ENCODE results near the gene KCNIP4. TPM values are rescaled to one million over a fixed set of nuclear protein-coding genes. Genes with fewer than 3 reads are reported as not detected.

Gene KCNIP4
- total RNA-seq, 1 donor from 2014 or later: 0.39 TPM

GRCh38 chr4:21710179-21710835 lies 238.3 kb downstream of the KCNIP4 start:
- Mint-ChIP-seq H3K4me3 (no peak overlapping the region), H3K36me3 (no peaks in the 10 kb centered on the region), H3K4me1 (peaks cover 7% of the 10 kb centered on the region), H3K9me3 (no peaks in the 10 kb centered on the region), H3K27me3 (ENCODE audit: insufficient read depth, low read depth) (peaks cover 6% of the 10 kb centered on the region), H3K27ac (peak overlapping the region; percentile 68)
- Histone ChIP-seq H3K36me3 (no peaks in the 10 kb centered on the region), H4K20me1 (ENCODE audit: low read depth) (no peaks in the 10 kb centered on the region), H3K79me2 (ENCODE audit: low read depth) (no peaks in the 10 kb centered on the region), H3K27me3 (no peaks in the 10 kb centered on the region), H3K27ac (no peak overlapping the region), H3K4me1 (no peaks in the 10 kb centered on the region), H3K4me2 (no peak overlapping the region), H3K9me3 (ENCODE audit: low read depth) (no peaks in the 10 kb centered on the region), H3K9ac (no peak overlapping the region), H3K4me3 (no peak overlapping the region), H3F3A (ENCODE audit: low read depth) (no peaks in the 10 kb centered on the region), H2AFZ (replicated peaks) (peak overlapping the region; percentile 63)
- DNase-seq (ENCODE audit: low spot score): no peak
- no peak for TF ChIP-seq EZH2phosphoT487 (IDR thresholded peaks at IDR 0.05)
- no peak for TF ChIP-seq CTCF (IDR thresholded peaks at IDR 0.05)
- no peak for TF ChIP-seq EZH2 (IDR thresholded peaks at IDR 0.05)

DNA sequence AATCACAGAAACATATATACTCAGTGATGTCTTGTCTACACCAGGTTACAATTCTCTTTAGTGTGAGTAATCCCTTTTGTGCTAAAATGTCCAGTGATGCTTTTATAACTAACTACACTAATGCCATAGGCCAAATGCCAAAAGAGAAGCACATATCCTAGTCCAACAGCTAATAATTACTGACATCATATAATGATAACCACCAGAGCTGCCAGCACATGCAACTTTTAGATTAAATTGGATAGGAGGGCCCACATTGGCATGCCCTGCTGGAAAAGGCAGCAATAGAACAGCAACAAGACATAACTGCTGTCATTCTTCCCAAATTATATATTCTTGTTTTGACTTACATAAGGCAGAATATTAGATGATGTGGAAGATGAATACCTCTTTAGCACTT lies 238.8 kb downstream of the KCNIP4 start:
- H3K36me3 Mint-ChIP-seq: no peaks in the 10 kb centered on the region
- DNase-seq (ENCODE audit: low spot score): no peak
- Histone ChIP-seq H3F3A (ENCODE audit: low read depth) (no peaks in the 10 kb centered on the region), H4K20me1 (ENCODE audit: low read depth) (no peaks in the 10 kb centered on the region), H3K27me3 (no peaks in the 10 kb centered on the region), H3K9ac (no peak overlapping the region), H3K27ac (no peak overlapping the region), H3K4me2 (no peak overlapping the region), H3K9me3 (ENCODE audit: low read depth) (no peaks in the 10 kb centered on the region), H3K4me1 (no peaks in the 10 kb centered on the region), H3K79me2 (ENCODE audit: low read depth) (no peaks in the 10 kb centered on the region), H3K4me3 (no peak overlapping the region), H2AFZ (replicated peaks) (no peak overlapping the region), H3K36me3 (no peaks in the 10 kb centered on the region)
- no peaks in the 10 kb centered on the region for H3K9me3 Mint-ChIP-seq
- peaks cover 6% of the 10 kb centered on the region for H3K27me3 Mint-ChIP-seq (ENCODE audit: insufficient read depth, low read depth)
- peaks cover 7% of the 10 kb centered on the region for H3K4me1 Mint-ChIP-seq
- TF ChIP-seq CTCF (IDR thresholded peaks at IDR 0.05): no peak
- no peak for TF ChIP-seq EZH2 (IDR thresholded peaks at IDR 0.05)
- TF ChIP-seq EZH2phosphoT487 (IDR thresholded peaks at IDR 0.05): no peak
- no peak overlapping the region for H3K27ac Mint-ChIP-seq
- no peak overlapping the region for H3K4me3 Mint-ChIP-seq

DNA sequence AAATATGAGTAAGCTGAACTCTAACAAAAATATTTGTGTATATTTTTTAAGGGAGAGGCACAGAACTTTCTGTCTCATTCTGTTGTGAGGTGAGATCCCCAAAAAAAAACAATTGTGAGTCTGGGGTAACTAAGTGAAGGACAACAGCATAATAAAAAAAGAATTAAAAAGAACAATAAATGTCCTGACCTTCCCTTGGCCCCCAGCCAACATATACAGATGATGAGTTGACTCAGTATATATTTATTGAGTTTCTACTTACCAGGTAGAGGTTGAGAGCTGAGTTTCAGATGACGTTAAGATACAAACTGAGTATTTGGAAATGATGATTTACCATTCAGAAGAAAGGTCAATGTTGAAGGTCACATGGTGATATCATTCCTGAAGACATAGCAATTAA lies 239.5 kb downstream of the KCNIP4 start:
- TF ChIP-seq CTCF (IDR thresholded peaks at IDR 0.05): no peak
- H2AFZ ChIP-seq (replicated peaks): no peak overlapping the region
- Mint-ChIP-seq H3K36me3 (no peaks in the 10 kb centered on the region), H3K4me3 (no peak overlapping the region), H3K27ac (no peak overlapping the region), H3K4me1 (peaks cover 7% of the 10 kb centered on the region), H3K27me3 (ENCODE audit: insufficient read depth, low read depth) (peaks cover 6% of the 10 kb centered on the region), H3K9me3 (no peaks in the 10 kb centered on the region)
- H3K9me3 ChIP-seq (ENCODE audit: low read depth): no peaks in the 10 kb centered on the region
- no peaks in the 10 kb centered on the region for H3K79me2 ChIP-seq (ENCODE audit: low read depth)
- no peak overlapping the region for H3K4me3 ChIP-seq
- H3F3A ChIP-seq (ENCODE audit: low read depth): no peaks in the 10 kb centered on the region
- no peak for DNase-seq (ENCODE audit: low spot score)
- no peak overlapping the region for H3K9ac ChIP-seq
- no peaks in the 10 kb centered on the region for H4K20me1 ChIP-seq (ENCODE audit: low read depth)
- no peaks in the 10 kb centered on the region for H3K27me3 ChIP-seq
- H3K4me2 ChIP-seq: no peak overlapping the region
- no peaks in the 10 kb centered on the region for H3K36me3 ChIP-seq
- H3K27ac ChIP-seq: no peak overlapping the region
- no peaks in the 10 kb centered on the region for H3K4me1 ChIP-seq
